Measurements from ENCODE around the gene RPAP3.
"Not testable (repeated sequence)": the region's sequence is repeated elsewhere in the genome, so short reads cannot be mapped to it uniquely, and the experiment has no call there.

GRCh38 chr12:47635770-47636169 lies 70.1 kb downstream of the RPAP3 start:
- not testable (repeated sequence) for TF ChIP-seq CTCF, POLR2A, EP300 (IDR thresholded peaks at IDR 0.05)

Data from ovary (tissue), 3 donors.